ENCODE results near the gene TMBIM4. TPM values are rescaled to one million over a fixed set of nuclear protein-coding genes. Genes with fewer than 3 reads are reported as not detected.

TMBIM4 gene
- total RNA-seq, 1 experiment from 2014 or later = 60.3 TPM

DNA sequence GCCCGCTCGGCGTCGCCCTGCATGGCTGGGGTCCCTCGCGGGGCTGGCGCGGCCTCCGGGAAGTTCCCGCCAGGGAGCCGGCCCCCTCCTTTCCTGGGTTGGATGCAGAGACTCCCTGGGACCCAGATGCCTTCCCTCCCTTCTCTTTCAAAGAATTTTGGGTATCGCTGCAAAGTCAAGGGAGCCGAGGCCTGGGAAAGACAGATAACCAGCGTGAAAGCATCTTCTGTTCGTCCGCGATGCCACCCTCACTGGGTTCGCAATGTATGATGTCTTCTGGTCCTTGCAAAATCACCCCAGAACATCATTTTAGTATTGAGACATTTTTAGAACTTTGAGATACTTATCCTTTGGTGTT is 19.7 kb upstream of the TMBIM4 start:
- H3K9me3 ChIP-seq = no peaks in the 10 kb centered on the region
- CTCF ChIA-PET = no interaction called here
- no peaks in the 10 kb centered on the region for H3K4me1 ChIP-seq

DNA sequence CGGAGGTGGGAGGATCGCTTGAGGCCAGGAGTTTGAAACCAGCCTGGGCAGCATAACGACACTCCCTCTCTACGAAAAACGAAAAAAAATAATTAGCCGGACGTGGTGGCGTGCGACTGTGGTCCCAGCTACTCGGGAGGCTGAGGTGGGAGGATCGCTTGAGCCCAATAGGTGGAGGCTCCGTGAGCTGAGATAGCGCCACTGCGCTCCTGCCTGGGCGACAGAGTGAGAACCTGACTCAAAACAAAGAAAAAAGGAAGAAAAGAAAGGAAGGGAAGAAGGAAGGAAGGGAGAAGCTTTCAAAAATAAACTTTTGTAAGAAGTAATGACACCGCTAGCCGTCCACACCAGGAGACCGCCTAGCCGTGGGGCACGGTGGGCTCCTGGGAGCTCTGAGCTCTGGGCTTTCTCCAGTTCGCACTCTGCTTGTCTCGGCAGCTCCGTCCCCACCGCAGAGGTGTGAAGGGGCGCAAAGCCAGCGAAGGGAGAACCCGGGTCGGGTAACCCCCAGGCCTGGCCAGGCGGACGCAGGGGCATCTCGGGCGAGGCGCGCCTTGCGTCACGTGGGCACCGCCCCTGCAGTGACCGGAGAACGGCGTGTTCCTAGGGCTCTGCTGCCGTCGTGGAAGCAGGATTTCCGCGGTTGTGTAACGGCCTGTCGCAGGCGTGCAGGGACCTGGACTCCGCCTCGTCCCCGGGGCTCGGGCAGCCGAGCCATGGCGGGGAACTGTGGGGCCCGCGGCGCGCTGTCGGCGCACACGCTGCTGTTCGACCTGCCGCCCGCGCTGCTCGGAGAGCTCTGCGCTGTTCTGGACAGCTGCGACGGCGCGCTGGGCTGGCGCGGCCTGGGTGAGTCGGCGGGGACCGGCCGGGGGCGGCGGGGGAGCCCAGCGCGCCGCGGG is 19.0 kb upstream of the TMBIM4 start, which contains the start of gene IRAK3:
Gene IRAK3, plus strand, starts transcription at position 631 of the 902 bp plus-strand sequence. Its CDS starts 86 bp downstream, at position 717.
- Mint-ChIP-seq H3K4me1 (ENCODE audit: low read depth, unreplicated experiment) (no peaks in the 10 kb centered on the region), H3K27me3 (ENCODE audit: insufficient read depth, unreplicated experiment) (peaks cover 2% of the 10 kb centered on the region), H3K4me3 (ENCODE audit: unreplicated experiment) (no peak within 1 kb of the TSS), H3K27ac (ENCODE audit: unreplicated experiment) (no peak within 1 kb of the TSS), H3K36me3 (ENCODE audit: insufficient read depth, unreplicated experiment) (no peaks in the 10 kb centered on the region), H3K9me3 (ENCODE audit: unreplicated experiment) (peaks cover 12% of the 10 kb centered on the region)
- no peaks in the 10 kb centered on the region for H3K9me3 ChIP-seq
- no peaks in the 10 kb centered on the region for H3K27me3 ChIP-seq (replicated peaks; ENCODE audit: control insufficient read depth, insufficient read depth, low read length)
- ChIA-PET CTCF (interaction anchor here (0.6 kb wide), 1 partner anchor 19 kb away, joined by 3 read pairs; the partner anchor contains the start of gene TMBIM4), POLR2A (no interaction called here)
- no TSS peak for BruUV-seq (replicated peaks)
- H3K4me3 ChIP-seq (ENCODE audit: low read depth, low read length) = no peak within 1 kb of the TSS
- intact Hi-C loops (cut with micrococcal nuclease; ENCODE audit: unreplicated experiment) = no loop called here
- H3K4me1 ChIP-seq = no peaks in the 10 kb centered on the region
- TF ChIP-seq, protein P1, sequence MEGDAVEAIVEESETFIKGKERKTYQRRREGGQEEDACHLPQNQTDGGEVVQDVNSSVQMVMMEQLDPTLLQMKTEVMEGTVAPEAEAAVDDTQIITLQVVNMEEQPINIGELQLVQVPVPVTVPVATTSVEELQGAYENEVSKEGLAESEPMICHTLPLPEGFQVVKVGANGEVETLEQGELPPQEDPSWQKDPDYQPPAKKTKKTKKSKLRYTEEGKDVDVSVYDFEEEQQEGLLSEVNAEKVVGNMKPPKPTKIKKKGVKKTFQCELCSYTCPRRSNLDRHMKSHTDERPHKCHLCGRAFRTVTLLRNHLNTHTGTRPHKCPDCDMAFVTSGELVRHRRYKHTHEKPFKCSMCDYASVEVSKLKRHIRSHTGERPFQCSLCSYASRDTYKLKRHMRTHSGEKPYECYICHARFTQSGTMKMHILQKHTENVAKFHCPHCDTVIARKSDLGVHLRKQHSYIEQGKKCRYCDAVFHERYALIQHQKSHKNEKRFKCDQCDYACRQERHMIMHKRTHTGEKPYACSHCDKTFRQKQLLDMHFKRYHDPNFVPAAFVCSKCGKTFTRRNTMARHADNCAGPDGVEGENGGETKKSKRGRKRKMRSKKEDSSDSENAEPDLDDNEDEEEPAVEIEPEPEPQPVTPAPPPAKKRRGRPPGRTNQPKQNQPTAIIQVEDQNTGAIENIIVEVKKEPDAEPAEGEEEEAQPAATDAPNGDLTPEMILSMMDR (IDR thresholded peaks at IDR 0.05; ENCODE audit: insufficient read depth in 1 of 2, low read depth in 1 of 2, low read length in 1 of 2, severe bottlenecking in 1 of 2, unreplicated experiment in 1 of 2) = no peak
- H3K36me3 ChIP-seq (ENCODE audit: control insufficient read depth, insufficient read depth, low read length) = no peaks in the 10 kb centered on the region
- no peak for DNase-seq

More for the DNA sequence above, 19.7 kb upstream of the TMBIM4 start:
- Mint-ChIP-seq H3K27me3 (ENCODE audit: insufficient read depth, unreplicated experiment) (peaks cover 2% of the 10 kb centered on the region), H3K36me3 (ENCODE audit: insufficient read depth, unreplicated experiment) (no peaks in the 10 kb centered on the region), H3K4me3 (ENCODE audit: unreplicated experiment) (no peak overlapping the region), H3K4me1 (ENCODE audit: low read depth, unreplicated experiment) (no peaks in the 10 kb centered on the region), H3K9me3 (ENCODE audit: unreplicated experiment) (peaks cover 6% of the 10 kb centered on the region), H3K27ac (ENCODE audit: unreplicated experiment) (no peak overlapping the region)
- H3K27me3 ChIP-seq (replicated peaks; ENCODE audit: control insufficient read depth, insufficient read depth, low read length) = no peaks in the 10 kb centered on the region
- POLR2A ChIA-PET = no interaction called here
- no peak for DNase-seq
- H3K36me3 ChIP-seq (ENCODE audit: control insufficient read depth, insufficient read depth, low read length) = no peaks in the 10 kb centered on the region
- BruUV-seq (replicated peaks) = no TSS peak
- intact Hi-C loops (cut with micrococcal nuclease; ENCODE audit: unreplicated experiment) = no loop called here
- no peak overlapping the region for H3K4me3 ChIP-seq (ENCODE audit: low read depth, low read length)
- TF ChIP-seq, protein P1 (IDR thresholded peaks at IDR 0.05; ENCODE audit: insufficient read depth in 1 of 2, low read depth in 1 of 2, low read length in 1 of 2, severe bottlenecking in 1 of 2, unreplicated experiment in 1 of 2) = no peak

DNA sequence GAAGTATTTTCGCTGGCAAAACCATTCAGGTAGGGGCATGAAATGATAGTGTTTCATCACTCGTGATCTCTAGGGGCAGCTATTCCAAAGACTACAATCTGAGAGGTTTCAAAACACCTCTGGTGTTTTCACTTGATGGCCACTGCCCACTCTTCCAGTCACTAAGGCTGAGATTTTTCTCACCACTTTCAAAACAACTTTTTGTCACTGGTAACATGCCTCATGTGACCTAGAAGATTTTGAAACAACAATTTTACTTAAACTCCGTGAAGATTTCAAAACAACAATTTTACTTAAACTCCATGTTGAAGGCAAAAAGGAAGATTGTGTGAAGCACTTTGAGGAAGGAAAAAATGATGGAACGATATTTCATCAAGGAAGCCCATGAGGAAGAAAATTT is 18.0 kb upstream of the TMBIM4 start:
- H3K9me3 ChIP-seq = no peaks in the 10 kb centered on the region
- no peak overlapping the region for H3K4me3 Mint-ChIP-seq (ENCODE audit: unreplicated experiment)
- no peaks in the 10 kb centered on the region for H3K36me3 ChIP-seq (ENCODE audit: control insufficient read depth, insufficient read depth, low read length)
- no peaks in the 10 kb centered on the region for H3K36me3 Mint-ChIP-seq (ENCODE audit: insufficient read depth, unreplicated experiment)
- no peak overlapping the region for H3K4me3 ChIP-seq (ENCODE audit: low read depth, low read length)
- intact Hi-C loops (cut with micrococcal nuclease; ENCODE audit: unreplicated experiment) = no loop called here
- CTCF ChIA-PET = no interaction called here
- TF ChIP-seq, protein P1 (IDR thresholded peaks at IDR 0.05; ENCODE audit: insufficient read depth in 1 of 2, low read depth in 1 of 2, low read length in 1 of 2, severe bottlenecking in 1 of 2, unreplicated experiment in 1 of 2) = no peak
- H3K4me1 Mint-ChIP-seq (ENCODE audit: low read depth, unreplicated experiment) = no peaks in the 10 kb centered on the region
- H3K27me3 ChIP-seq (replicated peaks; ENCODE audit: control insufficient read depth, insufficient read depth, low read length) = no peaks in the 10 kb centered on the region
- BruUV-seq (replicated peaks) = no TSS peak
- peaks cover 12% of the 10 kb centered on the region for H3K9me3 Mint-ChIP-seq (ENCODE audit: unreplicated experiment)
- POLR2A ChIA-PET = no interaction called here
- DNase-seq = no peak
- H3K4me1 ChIP-seq = no peaks in the 10 kb centered on the region
- peaks cover 5% of the 10 kb centered on the region for H3K27me3 Mint-ChIP-seq (ENCODE audit: insufficient read depth, unreplicated experiment)
- H3K27ac Mint-ChIP-seq (ENCODE audit: unreplicated experiment) = no peak overlapping the region

Data from Caco-2 (cell line).